GM06990 (cell line): ENCODE results near the gene MOGAT3.

Experiments
- DNase-seq: peaks from one replicate; pipeline ENCODE4 v3.0.0-alpha.2; 2011; ENCODE audit not compliant: insufficient read length; ENCODE audit errors: extremely low read depth
- H3K27me3 ChIP-seq: replicated peaks from 2 replicates; pipeline ENCODE4 v1.6.0; 2011; ENCODE audit warnings: low read length; ENCODE audit not compliant: control insufficient read depth, insufficient read depth
- H3K36me3 ChIP-seq: 2 replicates; pipeline ENCODE4 v1.5.1; 2011; ENCODE audit warnings: low read length; ENCODE audit not compliant: control insufficient read depth, insufficient read depth
- H3K4me3 ChIP-seq: replicated peaks from 2 replicates; pipeline ENCODE4 v1.5.1; 2011; ENCODE audit warnings: low read depth, mild to moderate bottlenecking, control low read depth, low read length
- TF ChIP-seq, protein P1 (sequence below): IDR thresholded peaks from 2 replicates; pipeline ENCODE4 v1.5.1; 2011; ENCODE audit warnings: low read length, control low read depth, mild to moderate bottlenecking, inconsistent platforms; ENCODE audit not compliant: insufficient read depth, poor library complexity, severe bottlenecking

Gene MOGAT3

DNA sequence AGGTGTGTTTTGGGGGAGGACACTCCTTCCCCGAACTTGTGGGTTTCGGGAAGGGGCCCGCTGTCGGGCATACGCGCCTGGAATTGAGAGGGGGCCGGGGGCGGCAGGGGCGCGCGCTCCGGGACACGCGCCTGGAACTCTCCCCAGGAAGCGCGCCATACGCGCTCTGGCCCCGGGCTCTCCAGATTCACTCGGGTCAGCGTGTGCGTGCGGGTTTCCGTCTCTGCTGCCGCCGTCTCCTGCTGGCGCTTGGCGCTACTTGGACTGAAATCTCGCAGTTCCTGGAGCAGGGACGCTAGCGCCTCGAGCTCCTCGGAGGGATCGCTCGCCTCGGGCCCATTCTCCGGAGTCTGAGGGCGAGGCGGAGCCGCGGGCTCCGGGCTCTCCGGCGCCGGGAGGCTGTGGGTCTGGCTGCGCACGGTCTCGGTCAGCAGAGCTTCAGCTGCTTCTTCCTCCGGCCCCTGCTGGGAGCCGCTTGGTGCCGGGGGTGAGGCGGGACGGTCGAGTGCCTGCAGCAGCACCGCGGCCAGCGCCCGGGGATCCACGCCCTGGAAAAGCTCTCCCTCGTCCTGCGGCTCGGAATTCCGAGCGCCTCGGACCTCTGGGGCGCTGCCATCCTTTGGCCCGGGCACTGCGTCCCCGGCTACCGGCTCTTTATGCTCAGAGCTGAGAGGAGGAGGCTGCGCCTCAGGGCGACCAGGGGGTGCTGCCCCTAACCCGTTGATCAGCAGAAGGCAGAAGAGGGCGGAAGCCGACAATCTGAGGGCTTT is 36.6 kb downstream of the MOGAT3 start:
- no peaks in the 10 kb centered on the region; the same call in none of the 2 replicates for H3K27me3 ChIP-seq
- TF ChIP-seq, protein P1, sequence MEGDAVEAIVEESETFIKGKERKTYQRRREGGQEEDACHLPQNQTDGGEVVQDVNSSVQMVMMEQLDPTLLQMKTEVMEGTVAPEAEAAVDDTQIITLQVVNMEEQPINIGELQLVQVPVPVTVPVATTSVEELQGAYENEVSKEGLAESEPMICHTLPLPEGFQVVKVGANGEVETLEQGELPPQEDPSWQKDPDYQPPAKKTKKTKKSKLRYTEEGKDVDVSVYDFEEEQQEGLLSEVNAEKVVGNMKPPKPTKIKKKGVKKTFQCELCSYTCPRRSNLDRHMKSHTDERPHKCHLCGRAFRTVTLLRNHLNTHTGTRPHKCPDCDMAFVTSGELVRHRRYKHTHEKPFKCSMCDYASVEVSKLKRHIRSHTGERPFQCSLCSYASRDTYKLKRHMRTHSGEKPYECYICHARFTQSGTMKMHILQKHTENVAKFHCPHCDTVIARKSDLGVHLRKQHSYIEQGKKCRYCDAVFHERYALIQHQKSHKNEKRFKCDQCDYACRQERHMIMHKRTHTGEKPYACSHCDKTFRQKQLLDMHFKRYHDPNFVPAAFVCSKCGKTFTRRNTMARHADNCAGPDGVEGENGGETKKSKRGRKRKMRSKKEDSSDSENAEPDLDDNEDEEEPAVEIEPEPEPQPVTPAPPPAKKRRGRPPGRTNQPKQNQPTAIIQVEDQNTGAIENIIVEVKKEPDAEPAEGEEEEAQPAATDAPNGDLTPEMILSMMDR = no peak
- peak; percentile 37 for DNase-seq

GRCh38 chr7:101163279-101164070 is 37.4 kb downstream of the MOGAT3 start:
- Histone ChIP-seq H3K36me3 (peaks cover 3% of the 10 kb centered on the region), H3K4me3 (peak overlapping the region; percentile 58), H3K27me3 (no peaks in the 10 kb centered on the region; the same call in none of the 2 replicates)
- DNase-seq = peak; percentile 61
- TF ChIP-seq, protein P1 = no peak

More for the DNA sequence above, 36.6 kb downstream of the MOGAT3 start:
- Histone ChIP-seq H3K36me3 (peaks cover 1% of the 10 kb centered on the region), H3K4me3 (peak overlapping the region; percentile 58; the same call in 1 of the 2 replicates)

DNA sequence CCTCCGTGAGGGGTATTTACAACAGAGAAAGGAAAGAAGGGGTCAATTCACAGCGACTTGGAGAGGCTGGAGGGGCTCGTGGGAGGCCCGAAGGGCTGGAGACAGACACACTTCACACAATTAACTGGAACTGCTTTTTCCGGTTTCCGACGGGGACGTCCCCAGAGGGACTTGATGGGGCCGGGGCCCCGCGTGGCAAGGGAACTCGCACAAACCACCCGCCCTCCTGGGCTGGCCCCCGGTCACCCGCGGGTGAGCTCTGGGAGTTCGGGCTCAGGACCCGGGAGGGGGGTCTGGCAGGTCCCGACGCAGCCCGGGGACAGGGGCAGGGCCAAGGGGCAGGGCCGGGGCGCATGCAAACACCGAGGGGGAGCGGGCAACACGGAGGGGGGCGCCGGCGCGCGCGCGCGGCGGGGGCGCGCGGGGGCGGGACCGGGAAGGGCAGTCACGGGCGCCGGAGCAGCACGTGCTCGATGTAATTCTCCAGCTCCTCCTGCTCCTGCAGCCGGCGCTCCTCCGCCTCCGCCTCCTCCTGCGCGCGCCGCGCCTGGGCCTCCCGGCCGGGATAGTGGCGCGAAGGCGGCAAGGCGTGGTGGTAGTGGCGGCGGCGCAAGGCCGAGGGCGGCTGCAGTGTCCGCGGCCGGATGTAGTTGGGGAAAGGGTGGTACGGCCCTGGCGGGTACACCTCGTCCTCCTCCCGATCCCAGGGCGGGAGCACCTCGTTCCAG is 38.1 kb downstream of the MOGAT3 start:
- Histone ChIP-seq H3K27me3 (no peaks in the 10 kb centered on the region; the same call in none of the 2 replicates), H3K36me3 (peaks cover 3% of the 10 kb centered on the region), H3K4me3 (peak overlapping the region; percentile 55)
- TF ChIP-seq, protein P1 = no peak
- peak; percentile 65 for DNase-seq

DNA sequence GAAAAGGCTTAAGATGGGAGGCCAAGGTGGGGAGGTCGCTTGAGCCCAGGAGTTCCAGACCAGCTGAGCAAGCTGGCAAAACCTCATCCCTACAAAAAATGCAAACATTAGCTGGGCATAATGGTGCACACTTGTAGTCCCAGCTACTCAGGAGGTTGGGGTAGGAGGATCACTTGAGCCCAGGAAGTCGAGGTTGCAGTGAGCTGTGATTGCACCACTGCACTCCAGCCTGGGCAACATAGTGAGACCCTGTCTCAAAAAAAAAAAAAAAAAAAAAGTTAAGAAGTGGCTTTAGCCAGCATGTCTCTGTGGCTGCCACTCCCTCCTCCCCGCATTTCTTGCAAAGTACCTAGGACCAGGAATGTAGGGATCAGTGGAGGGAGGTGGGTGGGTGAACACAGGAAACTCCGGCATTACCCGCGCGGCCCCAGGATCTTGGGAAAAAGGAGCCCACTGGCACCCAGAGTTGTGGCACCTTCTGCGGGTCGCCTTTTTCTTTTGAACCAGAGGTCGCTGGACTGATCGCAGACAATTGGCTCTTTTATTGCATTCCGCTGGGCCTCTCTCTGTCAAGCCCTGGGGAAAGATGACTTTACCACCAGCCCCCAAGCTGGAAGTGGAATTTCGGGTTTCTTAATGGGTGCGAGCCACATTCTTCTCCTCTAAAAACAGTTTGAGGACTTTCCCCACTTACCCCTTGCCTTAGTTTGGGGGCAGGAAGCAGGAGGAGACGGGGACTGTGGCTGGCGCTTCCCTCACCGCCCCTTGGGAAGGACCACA is 39.0 kb downstream of the MOGAT3 start:
- Histone ChIP-seq H3K4me3 (no peak overlapping the region), H3K27me3 (no peaks in the 10 kb centered on the region; the same call in 1 of the 2 replicates), H3K36me3 (peaks cover 5% of the 10 kb centered on the region)
- TF ChIP-seq, protein P1 = no peak
- no peak for DNase-seq

DNA sequence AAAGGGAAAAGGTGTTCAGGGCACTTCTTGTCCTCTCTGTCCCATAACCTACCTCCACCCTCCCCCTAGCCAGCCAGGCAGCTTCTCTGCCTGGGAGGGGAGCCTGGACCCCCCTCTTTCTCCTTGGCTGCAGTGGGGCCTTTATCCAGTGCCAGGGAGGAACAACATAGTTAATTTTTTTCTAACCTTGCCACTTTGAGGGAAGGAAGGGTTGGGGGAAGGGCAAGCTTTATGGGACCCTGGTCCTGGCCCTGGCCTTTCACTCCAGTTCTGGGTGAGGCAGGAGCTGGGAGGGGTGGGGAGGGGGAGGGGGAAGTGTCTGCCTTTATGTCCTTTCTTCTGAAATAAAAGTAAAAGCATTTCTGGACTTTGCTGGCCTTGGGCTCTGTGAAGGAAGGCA is 39.9 kb downstream of the MOGAT3 start:
- TF ChIP-seq, protein P1 = no peak
- H3K27me3 ChIP-seq = no peaks in the 10 kb centered on the region; the same call in 1 of the 2 replicates
- peaks cover 5% of the 10 kb centered on the region for H3K36me3 ChIP-seq
- DNase-seq = no peak
- no peak overlapping the region for H3K4me3 ChIP-seq
